HepG2 (cell line): ENCODE measurements around the gene SDR39U1. TPM values are rescaled to one million over a fixed set of nuclear protein-coding genes. Genes with fewer than 3 reads are reported as not detected.
A peak's percentile ranks its signal among the peaks of the same experiment; 100 is the strongest.

ENCODE experiments used
- ATAC-seq: fragments of 200-7000 bp; cut with Tn5 transposase; 3 replicates; pipeline ENCODE4 v1.9.1; 2020; ENCODE audit warnings: mild to moderate bottlenecking, moderate library complexity
- BruUV-seq: library from RNA; stranded (reverse); fragments of 400-500 nt; replicated peaks from 2 replicates; lab custom pipeline; 2021; lab: Mats Ljungman, UMichigan
- CTCF ChIA-PET: fragments of 300-600 bp; formaldehyde crosslinking; extraction: SDS; loops from one replicate; lab custom pipeline; 2021; ENCODE audit warnings: low total read pairs, inconsistent platforms, low intra/inter-chr PET ratio; lab: Yijun Ruan, JAX
- POLR2A ChIA-PET: fragments of 350-600 bp; sonication (Branson Sonifier 250); formaldehyde crosslinking; loops from one replicate; lab custom pipeline; 2020; ENCODE audit warnings: antibody characterized with exemption, inconsistent platforms; lab: Yijun Ruan, JAX
- DNase-seq: peaks from one replicate; pipeline ENCODE4 v3.0.0-alpha.2; 2015; ENCODE audit warnings: low spot score
- FAIRE-seq: peaks from 3 replicates; lab custom pipeline; 2011; peaks lifted over from hg19 to GRCh38; lab: Jason Lieb, UNC
- H2AFZ ChIP-seq: one replicate; pipeline ENCODE4 v1.6.1; 2011; ENCODE audit warnings: low read length, inconsistent platforms
- H3K27ac ChIP-seq: fragments of 300-600 bp; 3 replicates; pipeline ENCODE4 v1.8.0; 2011; ENCODE audit warnings: mixed run types, mild to moderate bottlenecking, mixed read lengths, low read length, inconsistent platforms; ENCODE audit not compliant: insufficient read depth; ENCODE audit errors: extremely low read length
- H3K27me3 ChIP-seq, 2 experiments: fragments of 200-600 bp in 1 of 2; 2 replicates in 1 of 2; 3 replicates in 1 of 2; pipeline versions ENCODE4 v1.6.0 to v1.8.0; 2011; ENCODE audit warnings: low read length in 2 of 2, mild to moderate bottlenecking in 2 of 2, moderate library complexity in 2 of 2, inconsistent platforms in 1 of 2; ENCODE audit not compliant: insufficient read depth in 2 of 2, control insufficient read depth in 1 of 2
- H3K36me3 ChIP-seq, 2 experiments: fragments of 200-600 bp in 1 of 2; replicated peaks in 1 of 2; 2 replicates in 1 of 2; 3 replicates in 1 of 2; pipeline versions ENCODE4 v1.5.1 to v1.8.0; 2011; ENCODE audit warnings: low read length in 2 of 2, inconsistent platforms in 1 of 2; ENCODE audit not compliant: insufficient read depth in 2 of 2, control insufficient read depth in 1 of 2
- H3K4me1 ChIP-seq: 2 replicates; pipeline ENCODE4 v1.5.1; 2012; ENCODE audit warnings: low read length, inconsistent platforms; ENCODE audit not compliant: insufficient read depth
- H3K4me2 ChIP-seq: 2 replicates; pipeline ENCODE4 v1.6.0; 2011; ENCODE audit warnings: low read depth, low read length, inconsistent platforms
- H3K4me3 ChIP-seq, 3 experiments: fragments of 200-600 bp in 1 of 3; sonication (generic), shearing (Covaris generic) in 1 of 3; replicated peaks in 1 of 3; 2 replicates each; pipeline ENCODE4 v1.5.1; 2011 to 2016; ENCODE audit warnings: low read length in 3 of 3, inconsistent platforms in 2 of 3, low read depth in 2 of 3, mild to moderate bottlenecking in 2 of 3, control low read depth in 1 of 3, mixed read lengths in 1 of 3; ENCODE audit not compliant: insufficient read depth in 1 of 3
- H3K79me2 ChIP-seq: one replicate; pipeline ENCODE4 v1.6.1; 2011; ENCODE audit warnings: low read length, inconsistent platforms; ENCODE audit not compliant: insufficient read depth
- H3K9ac ChIP-seq: 2 replicates; pipeline ENCODE4 v1.6.0; 2011; ENCODE audit warnings: mild to moderate bottlenecking, low read depth, low read length, inconsistent platforms; ENCODE audit not compliant: insufficient read depth
- H3K9me3 ChIP-seq: 2 replicates; pipeline ENCODE4 v1.5.1; 2012; ENCODE audit warnings: mild to moderate bottlenecking, low read length
- H4K20me1 ChIP-seq: 2 replicates; pipeline ENCODE4 v1.6.0; 2011; ENCODE audit warnings: inconsistent platforms, mild to moderate bottlenecking, low read length, moderate library complexity; ENCODE audit not compliant: insufficient read depth
- AGO2 ChIP-seq: fragments of 200-400 bp; formaldehyde crosslinking; optimal IDR thresholded peaks from 2 replicates; pipeline ENCODE3; 2017; ENCODE audit warnings: mild to moderate bottlenecking, low read depth, low read length, moderate library complexity
- ETV6 ChIP-seq: sonication (generic); formaldehyde crosslinking; conservative IDR thresholded peaks from 2 replicates; pipeline ENCODE4 v1.4.0; 2020; ENCODE audit warnings: missing genetic modification reagents
- GABPB1 ChIP-seq: IDR thresholded peaks from 2 replicates; pipeline ENCODE4 v1.6.1; 2016; ENCODE audit warnings: mild to moderate bottlenecking, missing genetic modification reagents, moderate library complexity, missing compliant biosample characterization
- NCOA2 ChIP-seq: sonication (generic); formaldehyde crosslinking; IDR thresholded peaks from 2 replicates; pipeline ENCODE4 v1.8.0; 2022; ENCODE audit warnings: inconsistent platforms
- NFE2L2 ChIP-seq: fragments of 150-350 bp; IDR thresholded peaks from 2 replicates; pipeline ENCODE4 v1.6.1; 2014; ENCODE audit warnings: low read length
- NFYC ChIP-seq: IDR thresholded peaks from 2 replicates; pipeline ENCODE4 v1.6.1; 2016; ENCODE audit warnings: missing genetic modification reagents, missing compliant biosample characterization
- SAFB2 ChIP-seq: sonication (generic); formaldehyde crosslinking; IDR thresholded peaks from 2 replicates; pipeline ENCODE4 v1.5.1; 2020; ENCODE audit warnings: missing genetic modification reagents, low read depth, mild to moderate bottlenecking, borderline replicate concordance
- ZGPAT ChIP-seq: IDR thresholded peaks from 2 replicates; pipeline ENCODE4 v1.6.1; 2016; ENCODE audit warnings: mild to moderate bottlenecking
- ZNF407 ChIP-seq: sonication (generic); formaldehyde crosslinking; IDR thresholded peaks from one replicate; pipeline ENCODE4 v1.5.1; 2020; ENCODE audit warnings: mild to moderate bottlenecking, missing genetic modification reagents; ENCODE audit errors: not compliant biosample characterization
- ZNF563 ChIP-seq: sonication (generic); formaldehyde crosslinking; IDR thresholded peaks from 2 replicates; pipeline ENCODE4 v1.8.0; 2022; ENCODE audit warnings: mild to moderate bottlenecking, moderate library complexity, missing genetic modification reagents
- ZNF616 ChIP-seq: sonication (generic); formaldehyde crosslinking; IDR thresholded peaks from 2 replicates; pipeline ENCODE4 v1.5.0; 2020; ENCODE audit warnings: low read depth, mild to moderate bottlenecking, missing genetic modification reagents
- ZNF749 ChIP-seq: sonication (generic); formaldehyde crosslinking; IDR thresholded peaks from 2 replicates; pipeline ENCODE4 v1.8.0; 2022; ENCODE audit warnings: mild to moderate bottlenecking, missing genetic modification reagents, moderate library complexity, borderline replicate concordance
- WGBS: methylation state at CpG from one replicate; pipeline ENCODE4 v1.1.6; 2017; ENCODE audit warnings: low lambda C conversion rate; 5-methylcytosine and 5-hydroxymethylcytosine counted together
- in situ Hi-C: cut with HindIII; loops from 2 replicates; pipeline ENCODE4 v1.10.0; 2017; ENCODE audit warnings: low pct_unique_long_range_greater_than_20kb; ENCODE audit not compliant: extremely low pct_ligation_motif_present
- intact Hi-C: fragments of 100-400 bp; cut with micrococcal nuclease; formaldehyde crosslinking; loops from one replicate; pipeline ENCODE4 v1.10.0; 2022; ENCODE audit not compliant: unreplicated experiment
- polyA plus RNA-seq, 8 experiments: library from polyadenylated mRNA; depleted of rRNA in 3 of 8; stranded (reverse) in 7 of 8; unstranded in 1 of 8; fragments of >200 nt; fragmentation: Illumina TruSeq in 4 of 8; extraction: Trizol in 4 of 8; gene quantifications; 2 replicates each; pipeline versions ENCODE4 v1.2.1 to v1.2.3, GENCODE V29; 2011 to 2016; ENCODE audit warnings: low read depth in 4 of 8, missing spikeins in 1 of 8, mixed read lengths in 1 of 8; ENCODE audit not compliant: insufficient read depth in 1 of 8
- total RNA-seq, 5 experiments: library from RNA; depleted of rRNA; stranded (reverse); fragments of >200 nt; fragmentation: Illumina TruSeq; extraction: Trizol; gene quantifications; 2 replicates each; pipeline ENCODE4 v1.2.3, GENCODE V29; 2016; ENCODE audit warnings: low read depth in 1 of 5
- TF ChIP-seq, protein P1 (sequence below): sonication (generic); formaldehyde crosslinking; IDR thresholded peaks from 2 replicates; pipeline ENCODE4 v1.8.0; 2022; ENCODE audit warnings: mild to moderate bottlenecking, missing genetic modification reagents, moderate library complexity

Gene SDR39U1
- total and polyA plus RNA-seq, 2 of the 13 experiments (the other 11 are each of a cell fraction or from before 2014, with no cell fraction given), result 34.4 to 129 TPM

- intact Hi-C loops, result loop anchor here (10.0 kb wide), 1 partner anchor 854 kb away; no protein-coding TSS in a partner anchor
- peaks cover 23% of the 10 kb centered on the region for H3K4me1 ChIP-seq
- H3K27me3 ChIP-seq, result peaks cover 0 to 5% of the 10 kb centered on the region in 2 experiments; a peak in 1 of 5 replicates
- no peaks in the 10 kb centered on the region for H3K9me3 ChIP-seq
- no peak for ATAC-seq
- no TSS peak for BruUV-seq
- H3K4me3 ChIP-seq, result no peak overlapping the region
- H2AFZ ChIP-seq, result no peak overlapping the region
- WGBS, result 97% methylated on average over 1 of the region's 1 CpG
- peaks cover 38 to 56% of the 10 kb centered on the region in 2 experiments for H3K36me3 ChIP-seq
- DNase-seq, result no peak
- H3K79me2 ChIP-seq, result peaks cover 22% of the 10 kb centered on the region
- no peak overlapping the region for H3K9ac ChIP-seq
- H4K20me1 ChIP-seq, result no peaks in the 10 kb centered on the region; the same call in 1 of the 2 replicates
- no peak overlapping the region for H3K27ac ChIP-seq
- POLR2A ChIA-PET, result interaction anchor here (0.9 to 5.6 kb wide), 4 partner anchors 10 to 197 kb away, joined by 3 to 242 read pairs (median 3); partner anchors contain the start of genes CBLN3, KHNYN and TINF2
- CTCF ChIA-PET, result interaction anchor here (1.5 to 11.8 kb wide), 2 partner anchors 74 to 107 kb away, joined by 6 to 235 read pairs; partner anchors contain the start of gene ADCY4
- in situ Hi-C loops, result loop anchor here (10.0 kb wide), 1 partner anchor 194 kb away; the partner anchor contains the start of gene TINF2
- no peak for FAIRE-seq
- H3K4me2 ChIP-seq, result no peak overlapping the region
- TF ChIP-seq AGO2 (peak; percentile 12), SAFB2 (CRISPR knock-in tag) (0 out of 2 replicates have a peak, but pooled peaks have one; percentile 50), ZNF749 (CRISPR knock-in tag) (peak; percentile 45; the same call in 1 of the 2 replicates), NFE2L2 (no peak), ZNF407 (no peak), ZGPAT (CRISPR knock-in tag) (no peak), GABPB1 (no peak), ZNF563 (CRISPR knock-in tag) (no peak), ETV6 (no peak), ZNF616 (CRISPR knock-in tag) (no peak), NFYC (CRISPR knock-in tag) (no peak), NCOA2 (CRISPR knock-in tag) (no peak)
- TF ChIP-seq, protein P1, sequence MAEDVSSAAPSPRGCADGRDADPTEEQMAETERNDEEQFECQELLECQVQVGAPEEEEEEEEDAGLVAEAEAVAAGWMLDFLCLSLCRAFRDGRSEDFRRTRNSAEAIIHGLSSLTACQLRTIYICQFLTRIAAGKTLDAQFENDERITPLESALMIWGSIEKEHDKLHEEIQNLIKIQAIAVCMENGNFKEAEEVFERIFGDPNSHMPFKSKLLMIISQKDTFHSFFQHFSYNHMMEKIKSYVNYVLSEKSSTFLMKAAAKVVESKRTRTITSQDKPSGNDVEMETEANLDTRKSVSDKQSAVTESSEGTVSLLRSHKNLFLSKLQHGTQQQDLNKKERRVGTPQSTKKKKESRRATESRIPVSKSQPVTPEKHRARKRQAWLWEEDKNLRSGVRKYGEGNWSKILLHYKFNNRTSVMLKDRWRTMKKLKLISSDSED (CRISPR knock-in tag), result peak; percentile 34; the same call in 1 of the 2 replicates
Observed at GRCh38 chr14:24439257-24439656, 3.3 kb downstream of the SDR39U1 start.
